Kidney epithelial cell (primary cell): ENCODE results near the gene ANKRD29. TPM values are rescaled to one million over a fixed set of nuclear protein-coding genes. Genes with fewer than 3 reads are reported as not detected.

Experiments
- DNase-seq: peaks from one replicate; pipeline ENCODE4 v3.0.0-alpha.2; 2010; ENCODE audit warnings: low read depth
- H3K27me3 ChIP-seq: 2 replicates; pipeline ENCODE4 v1.6.0; 2011; ENCODE audit warnings: low read length; ENCODE audit not compliant: control insufficient read depth, insufficient read depth
- H3K36me3 ChIP-seq: 2 replicates; pipeline ENCODE4 v1.5.1; 2011; ENCODE audit warnings: low read length; ENCODE audit not compliant: control insufficient read depth, insufficient read depth
- H3K4me3 ChIP-seq: 2 replicates; pipeline ENCODE4 v1.5.1; 2011; ENCODE audit warnings: low read depth, mild to moderate bottlenecking, control low read depth, low read length
- total RNA-seq: library from RNA; depleted of rRNA; stranded (reverse); fragments of >200 nt; gene quantifications from 2 replicates; pipeline ENCODE4 v1.2.3, GENCODE V29; 2015
- TF ChIP-seq, protein P1 (sequence below): IDR thresholded peaks from 2 replicates; pipeline ENCODE4 v1.5.1; 2011; ENCODE audit warnings: mild to moderate bottlenecking, moderate library complexity, low read length, control low read depth, inconsistent platforms; ENCODE audit not compliant: insufficient read depth, poor library complexity, severe bottlenecking

The ANKRD29 gene
- total RNA-seq, 1 donor from 2014 or later = 0.58 TPM

DNA sequence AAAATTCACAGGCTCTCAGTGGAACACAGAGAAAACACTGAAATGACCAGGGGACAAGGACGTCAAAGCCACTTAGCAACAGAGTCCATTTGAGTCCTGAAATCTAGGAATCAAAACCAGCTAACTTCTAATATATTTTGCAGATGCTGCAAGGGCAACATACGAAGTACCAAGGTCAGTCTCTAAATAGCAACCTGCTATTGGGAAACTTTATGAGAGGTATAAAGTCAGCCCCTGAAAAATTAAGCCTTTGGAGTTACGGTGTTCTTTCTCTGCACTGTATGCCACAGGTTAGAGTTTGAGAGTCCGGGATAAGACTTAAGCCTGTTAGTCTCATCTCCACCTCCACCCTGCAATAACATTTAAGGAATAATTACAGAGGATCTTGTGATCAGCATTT lies 89.7 kb downstream of the ANKRD29 start:
- Histone ChIP-seq H3K27me3 (no peaks in the 10 kb centered on the region), H3K36me3 (no peaks in the 10 kb centered on the region), H3K4me3 (no peak overlapping the region)
- TF ChIP-seq, protein P1, sequence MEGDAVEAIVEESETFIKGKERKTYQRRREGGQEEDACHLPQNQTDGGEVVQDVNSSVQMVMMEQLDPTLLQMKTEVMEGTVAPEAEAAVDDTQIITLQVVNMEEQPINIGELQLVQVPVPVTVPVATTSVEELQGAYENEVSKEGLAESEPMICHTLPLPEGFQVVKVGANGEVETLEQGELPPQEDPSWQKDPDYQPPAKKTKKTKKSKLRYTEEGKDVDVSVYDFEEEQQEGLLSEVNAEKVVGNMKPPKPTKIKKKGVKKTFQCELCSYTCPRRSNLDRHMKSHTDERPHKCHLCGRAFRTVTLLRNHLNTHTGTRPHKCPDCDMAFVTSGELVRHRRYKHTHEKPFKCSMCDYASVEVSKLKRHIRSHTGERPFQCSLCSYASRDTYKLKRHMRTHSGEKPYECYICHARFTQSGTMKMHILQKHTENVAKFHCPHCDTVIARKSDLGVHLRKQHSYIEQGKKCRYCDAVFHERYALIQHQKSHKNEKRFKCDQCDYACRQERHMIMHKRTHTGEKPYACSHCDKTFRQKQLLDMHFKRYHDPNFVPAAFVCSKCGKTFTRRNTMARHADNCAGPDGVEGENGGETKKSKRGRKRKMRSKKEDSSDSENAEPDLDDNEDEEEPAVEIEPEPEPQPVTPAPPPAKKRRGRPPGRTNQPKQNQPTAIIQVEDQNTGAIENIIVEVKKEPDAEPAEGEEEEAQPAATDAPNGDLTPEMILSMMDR = no peak
- no peak for DNase-seq

DNA sequence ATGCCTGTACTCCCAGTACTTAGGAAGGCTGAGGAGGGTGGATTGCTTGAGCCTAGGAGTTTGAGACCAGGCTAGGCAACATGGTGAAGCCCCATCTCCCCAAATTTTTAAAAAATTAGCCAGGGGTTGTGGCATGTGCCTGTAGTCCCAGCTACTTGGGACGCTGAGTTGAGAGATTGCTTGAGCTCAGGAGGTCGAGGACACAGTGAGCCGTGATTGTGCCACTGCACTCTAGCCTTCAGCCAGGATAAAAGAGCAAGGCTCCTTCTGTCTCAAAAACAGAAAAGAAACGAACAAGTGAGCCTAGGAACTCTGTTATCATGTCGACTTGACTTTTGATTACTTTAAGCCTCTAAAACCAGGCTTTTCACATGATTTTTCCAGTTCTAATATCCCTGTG lies 90.1 kb downstream of the ANKRD29 start:
- TF ChIP-seq, protein P1 = no peak
- H3K36me3 ChIP-seq = no peaks in the 10 kb centered on the region
- no peak for DNase-seq

DNA sequence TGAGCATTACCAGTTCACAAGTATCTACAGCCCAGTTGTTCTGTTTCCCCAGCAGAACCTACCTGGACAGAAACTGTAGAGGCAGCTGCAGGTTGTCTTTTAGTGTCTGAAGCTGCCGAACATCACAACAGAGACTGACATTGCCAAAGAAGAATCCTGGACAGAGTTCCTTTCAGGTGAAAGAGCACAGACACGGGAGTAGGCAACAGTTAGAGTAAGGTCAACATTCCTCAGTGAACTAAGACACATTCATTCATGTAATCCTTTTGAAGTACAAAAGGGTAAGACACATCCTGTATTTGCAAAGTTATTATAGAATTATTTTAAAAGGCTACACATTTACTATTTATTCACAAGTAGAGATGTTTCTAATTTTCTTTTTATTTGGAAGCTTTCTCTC lies 90.7 kb downstream of the ANKRD29 start:
- no peaks in the 10 kb centered on the region for H3K36me3 ChIP-seq
- H3K4me3 ChIP-seq = no peak overlapping the region

More for the DNA sequence above, 90.1 kb downstream of the ANKRD29 start:
- Histone ChIP-seq H3K27me3 (no peaks in the 10 kb centered on the region), H3K4me3 (no peak overlapping the region)

DNA sequence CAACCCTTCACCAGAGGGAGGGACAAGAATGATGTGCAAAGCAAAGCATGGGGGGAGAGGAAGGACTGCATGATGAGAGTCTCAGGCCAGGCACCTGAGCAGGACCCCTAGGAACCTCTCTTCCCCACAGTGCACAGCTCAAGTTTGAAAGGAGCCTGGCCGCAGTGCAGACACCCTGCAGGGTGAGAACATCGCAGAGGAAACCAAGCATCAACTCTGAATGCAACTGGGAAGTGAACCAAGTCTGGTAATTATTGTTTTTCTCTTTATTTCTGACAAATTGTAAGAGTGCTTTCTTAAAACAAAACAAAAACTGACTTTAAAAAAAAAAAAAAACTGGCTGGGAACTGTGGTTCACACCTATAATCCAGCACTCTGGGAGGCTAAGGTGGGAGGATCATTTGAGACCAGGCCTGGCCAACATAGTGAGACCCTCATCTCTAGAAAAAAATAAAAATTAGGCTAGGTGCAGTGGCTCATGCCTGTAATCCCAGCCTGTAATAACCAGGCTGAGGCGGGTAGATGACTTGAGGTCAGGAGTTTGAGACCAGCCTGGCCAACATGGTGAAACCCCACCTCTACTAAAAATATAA lies 91.7 kb downstream of the ANKRD29 start:
- no peak overlapping the region for H3K4me3 ChIP-seq
- no peak for DNase-seq
- H3K36me3 ChIP-seq = no peaks in the 10 kb centered on the region
- no peaks in the 10 kb centered on the region for H3K27me3 ChIP-seq
- TF ChIP-seq, protein P1 = no peak

More for the DNA sequence above, 90.7 kb downstream of the ANKRD29 start:
- TF ChIP-seq, protein P1 = no peak
- no peak for DNase-seq
- no peaks in the 10 kb centered on the region for H3K27me3 ChIP-seq

DNA sequence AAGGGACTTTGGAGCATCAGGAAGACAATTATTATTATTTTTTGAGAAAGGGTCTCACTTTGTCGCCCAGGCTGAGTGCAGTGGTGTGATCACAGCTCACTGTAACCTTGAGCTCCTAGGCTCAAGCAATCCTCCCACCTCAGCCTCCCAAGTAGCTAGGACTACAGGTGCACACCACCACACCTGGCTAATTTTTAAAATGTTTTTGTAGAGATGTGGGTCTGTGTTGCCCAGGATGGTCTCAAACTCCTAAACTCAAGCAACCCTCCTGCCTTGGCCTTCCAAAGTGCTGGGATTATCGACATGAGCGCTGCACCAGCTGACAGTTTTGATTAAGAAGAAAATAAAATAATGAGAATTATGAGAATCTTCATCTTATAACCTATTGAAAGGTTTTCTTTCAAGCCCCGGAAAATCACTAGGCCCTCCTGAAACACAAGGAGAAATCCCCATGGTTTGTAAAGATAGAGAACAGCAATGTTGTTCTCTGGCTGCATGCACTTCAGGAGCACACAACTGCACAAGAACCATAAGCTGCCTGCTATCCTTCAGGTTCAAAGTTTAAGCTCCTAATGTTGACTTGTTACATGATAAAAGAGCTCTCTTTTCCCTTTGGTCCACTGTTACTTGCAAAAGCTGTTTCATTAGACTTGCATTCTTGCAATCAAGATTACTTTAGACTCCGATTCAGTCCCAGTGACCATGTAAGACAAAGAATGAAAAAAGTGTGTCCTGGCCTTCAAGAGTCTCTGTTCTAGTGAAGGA lies 93.2 kb downstream of the ANKRD29 start:
- Histone ChIP-seq H3K36me3 (no peaks in the 10 kb centered on the region), H3K4me3 (no peak overlapping the region), H3K27me3 (no peaks in the 10 kb centered on the region)
- no peak for DNase-seq
- TF ChIP-seq, protein P1 = no peak
